Heart right ventricle (tissue), 16 donors: ENCODE data around the gene PCDHGA10. TPM values are rescaled to one million over a fixed set of nuclear protein-coding genes. Genes with fewer than 3 reads are reported as not detected.

Source experiments
- ATAC-seq, 8 donors: fragments of 200-7000 bp; cut with Tn5 transposase; one replicate each; pipeline ENCODE4 v1.9.1; 2020; ENCODE audit warnings: mild to moderate bottlenecking in 8 of 8, moderate library complexity in 8 of 8, moderate number of reproducible peaks in 1 of 8
- DNase-seq, 2 donors: peaks; one replicate each; pipeline ENCODE4 v3.0.0-alpha.2; 2020
- H3K27ac ChIP-seq, 10 donors: fragments of 200-600 bp; sonication (generic) in 2 of 10; one replicate each; pipeline versions ENCODE4 v1.5.0 to v1.8.0; 2020 to 2022; ENCODE audit warnings: mild to moderate bottlenecking in 3 of 10
- H3K27me3 ChIP-seq, 7 donors: fragments of 200-600 bp; one replicate each; pipeline ENCODE4 v1.8.0; 2021 to 2022; ENCODE audit warnings: mild to moderate bottlenecking in 2 of 7
- H3K36me3 ChIP-seq, 9 donors: fragments of 200-600 bp; sonication (generic) in 1 of 9; one replicate each; pipeline versions ENCODE4 v1.5.0 to v1.8.0; 2020 to 2022; ENCODE audit warnings: mild to moderate bottlenecking in 2 of 9
- H3K4me1 ChIP-seq, 9 donors: fragments of 200-600 bp; sonication (generic) in 1 of 9; one replicate each; pipeline versions ENCODE4 v1.5.0 to v1.8.0; 2020 to 2022; ENCODE audit warnings: mild to moderate bottlenecking in 4 of 9
- H3K4me3 ChIP-seq, 10 donors: fragments of 200-600 bp; sonication (generic) in 2 of 10; one replicate each; pipeline versions ENCODE4 v1.5.0 to v1.8.0; 2020 to 2022; ENCODE audit warnings: mild to moderate bottlenecking in 7 of 10, moderate library complexity in 2 of 10
- H3K9me3 ChIP-seq, 11 donors: fragments of 200-600 bp in 10 of 11; sonication (generic) in 2 of 11; one replicate each; pipeline versions ENCODE4 v1.5.0 to v1.8.0; 2013 to 2022; ENCODE audit warnings: mild to moderate bottlenecking in 2 of 11, control low read depth in 1 of 11, moderate library complexity in 1 of 11
- WGBS, 2 donors: extraction: QIAGEN DNeasy Blood & Tissue Kit; methylation state at CpG; one replicate each; pipeline ENCODE4 v1.1.7; 2013; ENCODE audit warnings: inconsistent platforms in 1 of 2; 5-methylcytosine and 5-hydroxymethylcytosine counted together
- intact Hi-C, 10 donors: fragments of 100-400 bp; cut with DNase I; formaldehyde crosslinking; loops; one replicate each; pipeline versions ENCODE4 v1.11.1 to v1.14.2; 2022
- polyA plus RNA-seq, 2 donors: library from polyadenylated mRNA; stranded (reverse); fragments of 200-250 nt; gene quantifications; one replicate each; pipeline ENCODE4 v1.2.3, GENCODE V29; 2013
- total RNA-seq, 10 donors: library from RNA; stranded (reverse); fragmentation: NEBNext Ultra II Directional in 3 of 10; extraction: Animal tissue kit (Norgen Biotek cat#: 25700) in 3 of 10; gene quantifications; one replicate each; pipeline versions ENCODE4 v1.2.1 to v1.2.4, GENCODE V29; 2021 to 2023
- TF ChIP-seq, protein P1 (sequence below), 9 donors: fragments of 200-600 bp; sonication (generic) in 2 of 9; IDR thresholded peaks; one replicate each; pipeline versions ENCODE4 v1.5.0 to v1.8.0; 2021 to 2022; ENCODE audit warnings: antibody characterized with exemption in 9 of 9, mild to moderate bottlenecking in 5 of 9, moderate library complexity in 1 of 9
- donor health status: Arrhythmogenic right ventricular cardiomyopathy.
- donor health status: ischemic (EF 13 %, LVEDD 7.1; RV severe dilation, severe dysfunction).
- donor health status: healthy with polysubstance abuse.
- donor health status: DM: no; HTN: yes; CAD: no.
- donor health status: DM: no; HTN: no; CAD: no.
- donor health status: ischemic (EF 25% LVEDD 6.9; RV normal size, moderate dysfunction).
- donor health status: ischemic (EF 25% LVEDD 5.7; RV mildly dilated, moderate dysfunction).
- donor health status: healthy.
- donor health status: DM: yes; HTN: yes; CAD: no.
- donor health status: Ischemic cardiomyopathy.
- donor health status: ischemic (EF 35%, LVEDD 5.7; RV mildly dilated, moderate dysfunction).
- donor health status: nonischemic (EF 11% LVEDD 7.7; RV severe dilation, severe dysfunction).
- donor health status: DM: yes; HTN: yes; CAD: no.
- donor health status: PGD.
- donor health status: ischemic (EF 29% LVEDD 5.4; RV normal size, mild dysfunction).
- donor health status: nonischemic (EF 23%, LVEDD 6.1; RV moderate dilation, normal function).

Gene PCDHGA10
- total and polyA plus RNA-seq, 12 donors, result 0.52 to 7.8 (median 6.3) TPM

DNA sequence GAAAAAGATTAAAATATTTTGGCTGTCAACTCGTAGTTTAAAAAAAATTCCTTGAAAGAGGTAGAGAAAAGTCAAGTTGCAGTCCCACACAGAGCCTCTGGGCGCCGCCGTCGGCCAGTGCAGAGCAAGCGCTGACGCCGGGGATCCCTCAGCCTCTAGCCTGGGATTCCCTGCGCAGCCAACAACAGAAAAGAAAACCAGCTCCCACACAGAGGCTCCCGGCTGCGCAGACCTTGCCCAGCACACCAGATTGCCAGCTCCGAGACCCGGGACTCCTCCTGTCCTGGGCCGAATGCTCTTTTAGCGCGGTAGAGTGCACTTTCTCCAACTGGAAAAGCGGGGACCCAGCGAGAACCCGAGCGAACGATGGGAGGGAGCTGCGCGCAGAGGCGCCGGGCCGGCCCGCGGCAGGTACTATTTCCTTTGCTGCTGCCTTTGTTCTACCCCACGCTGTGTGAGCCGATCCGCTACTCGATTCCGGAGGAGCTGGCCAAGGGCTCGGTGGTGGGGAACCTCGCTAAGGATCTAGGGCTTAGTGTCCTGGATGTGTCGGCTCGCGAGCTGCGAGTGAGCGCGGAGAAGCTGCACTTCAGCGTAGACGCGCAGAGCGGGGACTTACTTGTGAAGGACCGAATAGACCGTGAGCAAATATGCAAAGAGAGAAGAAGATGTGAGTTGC is 4.8 kb downstream of the PCDHGA10 start, which contains the start of gene PCDHGB7:
Gene PCDHGB7 (plus strand): TSS at position 184 of the 679 bp plus-strand sequence. CDS start 183 bp downstream, at position 367.
- Histone ChIP-seq H3K9me3 (peaks cover 0 to 100% (median 63%) of the 10 kb centered on the region in 11 donors), H3K36me3 (peaks cover 0 to 42% (median 0%) of the 10 kb centered on the region in 9 donors), H3K27me3 (peaks cover 0 to 100% (median 0%) of the 10 kb centered on the region in 7 donors), H3K4me3 (peak within 1 kb of the TSS; percentile 20 to 55 (median 51)), H3K4me1 (peaks cover 0 to 37% (median 5%) of the 10 kb centered on the region in 9 donors), H3K27ac (peak within 1 kb of the TSS in 9 of 10 donors; percentile 30 to 78 (median 56))
- peak; percentile 66 to 79 for DNase-seq
- intact Hi-C loops, result loop anchor here in 9 of 10 donors (1.0 to 10.0 kb wide), 9 partner anchors 105 to 203 kb away; partner anchors contain the start of gene PCDHB13 (in 1 of the 9)
- TF ChIP-seq, protein P1, sequence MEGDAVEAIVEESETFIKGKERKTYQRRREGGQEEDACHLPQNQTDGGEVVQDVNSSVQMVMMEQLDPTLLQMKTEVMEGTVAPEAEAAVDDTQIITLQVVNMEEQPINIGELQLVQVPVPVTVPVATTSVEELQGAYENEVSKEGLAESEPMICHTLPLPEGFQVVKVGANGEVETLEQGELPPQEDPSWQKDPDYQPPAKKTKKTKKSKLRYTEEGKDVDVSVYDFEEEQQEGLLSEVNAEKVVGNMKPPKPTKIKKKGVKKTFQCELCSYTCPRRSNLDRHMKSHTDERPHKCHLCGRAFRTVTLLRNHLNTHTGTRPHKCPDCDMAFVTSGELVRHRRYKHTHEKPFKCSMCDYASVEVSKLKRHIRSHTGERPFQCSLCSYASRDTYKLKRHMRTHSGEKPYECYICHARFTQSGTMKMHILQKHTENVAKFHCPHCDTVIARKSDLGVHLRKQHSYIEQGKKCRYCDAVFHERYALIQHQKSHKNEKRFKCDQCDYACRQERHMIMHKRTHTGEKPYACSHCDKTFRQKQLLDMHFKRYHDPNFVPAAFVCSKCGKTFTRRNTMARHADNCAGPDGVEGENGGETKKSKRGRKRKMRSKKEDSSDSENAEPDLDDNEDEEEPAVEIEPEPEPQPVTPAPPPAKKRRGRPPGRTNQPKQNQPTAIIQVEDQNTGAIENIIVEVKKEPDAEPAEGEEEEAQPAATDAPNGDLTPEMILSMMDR (IDR thresholded peaks at IDR 0.05), result peak; percentile 62 to 83 (median 76)
- WGBS, 2 donors, result 12 to 13% methylated on average over 40 to 46 of the region's 47 CpGs
- ATAC-seq, result peak; percentile 90 to 94 (median 94)

DNA sequence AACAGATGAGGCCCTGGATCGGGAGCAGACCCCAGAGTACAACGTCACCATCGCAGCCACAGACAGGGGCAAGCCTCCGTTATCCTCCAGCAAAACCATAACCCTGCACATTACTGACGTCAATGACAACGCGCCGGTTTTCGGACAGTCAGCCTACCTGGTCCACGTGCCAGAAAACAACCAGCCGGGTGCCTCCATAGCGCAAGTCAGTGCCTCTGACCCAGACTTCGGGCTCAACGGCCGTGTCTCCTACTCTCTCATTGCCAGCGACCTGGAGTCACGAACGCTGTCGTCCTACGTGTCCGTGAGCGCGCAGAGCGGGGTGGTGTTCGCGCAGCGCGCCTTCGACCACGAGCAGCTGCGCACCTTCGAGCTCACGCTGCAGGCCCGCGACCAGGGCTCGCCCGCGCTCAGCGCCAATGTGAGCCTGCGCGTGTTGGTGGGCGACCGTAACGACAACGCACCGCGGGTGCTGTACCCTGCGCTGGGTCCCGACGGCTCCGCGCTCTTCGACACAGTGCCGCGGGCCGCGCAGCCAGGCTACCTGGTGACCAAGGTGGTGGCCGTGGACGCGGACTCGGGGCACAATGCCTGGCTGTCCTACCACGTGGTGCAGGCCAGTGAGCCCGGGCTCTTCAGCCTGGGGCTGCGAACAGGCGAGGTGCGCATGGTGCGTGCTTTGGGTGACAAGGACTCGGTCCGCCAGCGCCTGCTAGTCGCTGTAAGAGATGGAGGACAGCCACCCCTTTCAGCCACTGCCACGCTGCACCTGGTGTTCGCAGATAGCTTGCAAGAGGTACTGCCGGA is 6.5 kb downstream of the PCDHGA10 start:
- H3K36me3 ChIP-seq, result peaks cover 0 to 34% (median 0%) of the 10 kb centered on the region in 9 donors
- DNase-seq, result no peak
- ATAC-seq, result peak in 1 of 8 donors; percentile 29
- 38 to 45% methylated on average over 74 of the region's 74 CpGs for WGBS, 2 donors
- H3K27ac ChIP-seq, result no peak overlapping the region
- TF ChIP-seq, protein P1 (IDR thresholded peaks at IDR 0.05), result no peak
- H3K4me3 ChIP-seq, result no peak overlapping the region
- peaks cover 0 to 100% (median 67%) of the 10 kb centered on the region in 11 donors for H3K9me3 ChIP-seq
- intact Hi-C loops, result loop anchor here in 8 of 10 donors (5.0 to 10.0 kb wide), 7 partner anchors 103 to 204 kb away; partner anchors contain the start of gene PCDHB13 (in 1 of the 8)
- H3K4me1 ChIP-seq, result peaks cover 0 to 25% (median 6%) of the 10 kb centered on the region in 9 donors
- H3K27me3 ChIP-seq, result peaks cover 0 to 100% (median 0%) of the 10 kb centered on the region in 7 donors

DNA sequence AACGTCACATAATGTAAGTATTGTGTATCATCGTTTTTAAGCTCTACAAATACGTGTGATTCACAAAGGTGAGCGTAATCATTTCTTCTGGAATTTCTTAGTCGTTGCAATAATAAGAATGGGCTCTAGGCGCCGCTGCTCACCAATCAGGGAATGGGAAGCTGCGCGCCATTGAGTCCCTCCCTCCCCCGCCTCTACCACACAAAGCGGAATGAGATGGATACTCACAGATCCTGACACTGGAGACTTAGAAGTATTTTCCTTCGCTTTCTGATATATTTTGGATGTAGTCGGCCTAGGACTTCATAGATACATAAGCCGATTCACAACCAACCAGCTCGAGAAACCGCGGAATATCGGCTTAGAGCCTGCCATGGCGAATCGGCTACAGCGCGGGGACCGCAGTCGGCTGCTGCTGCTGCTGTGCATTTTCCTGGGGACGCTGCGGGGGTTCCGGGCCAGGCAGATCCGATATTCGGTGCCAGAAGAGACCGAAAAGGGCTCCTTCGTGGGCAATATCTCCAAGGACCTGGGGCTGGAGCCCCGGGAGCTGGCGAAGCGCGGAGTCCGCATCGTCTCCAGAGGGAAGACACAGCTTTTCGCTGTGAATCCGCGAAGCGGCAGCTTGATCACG is 8.2 kb downstream of the PCDHGA10 start, which contains the start of gene PCDHGA11:
Gene PCDHGA11 (plus strand): TSS at position 197 of the 634 bp plus-strand sequence. CDS start 177 bp downstream, at position 374.
- Histone ChIP-seq H3K4me1 (peaks cover 0 to 25% (median 6%) of the 10 kb centered on the region in 9 donors), H3K4me3 (peak within 1 kb of the TSS in 9 of 10 donors; percentile 6 to 42 (median 34)), H3K27me3 (peaks cover 0 to 99% (median 0%) of the 10 kb centered on the region in 7 donors), H3K9me3 (peaks cover 0 to 100% (median 66%) of the 10 kb centered on the region in 11 donors), H3K27ac (no peak within 1 kb of the TSS), H3K36me3 (peaks cover 0 to 47% (median 0%) of the 10 kb centered on the region in 9 donors)
- DNase-seq, result no peak
- TF ChIP-seq, protein P1 (IDR thresholded peaks at IDR 0.05), result peak; percentile 23 to 60 (median 49)
- peak in 4 of 8 donors; percentile 34 to 60 (median 42) for ATAC-seq
- intact Hi-C loops, result loop anchor here in 4 of 10 donors (2.0 to 10.0 kb wide), 4 partner anchors 54 to 104 kb away; partner anchors contain the start of gene PCDHGA3 (in 1 of the 4)
- 27 to 30% methylated on average over 42 of the region's 42 CpGs for WGBS, 2 donors
